IMR-90 (cell line): ENCODE results near the gene BGN. TPM values are rescaled to one million over a fixed set of nuclear protein-coding genes. Genes with fewer than 3 reads are reported as not detected.

Experiments used
- ATAC-seq: fragments of 200-7000 bp; cut with Tn5 transposase; 2 replicates; pipeline ENCODE4 v1.9.1; 2020; ENCODE audit warnings: low read depth, mild to moderate bottlenecking, moderate library complexity
- BruUV-seq: library from RNA; stranded (reverse); fragments of 400-500 nt; replicated peaks from 2 replicates; lab custom pipeline; 2021; lab: Mats Ljungman, UMichigan
- CTCF ChIA-PET: fragments of 300-600 bp; formaldehyde crosslinking; extraction: SDS; loops from one replicate; lab custom pipeline; 2021; ENCODE audit warnings: antibody characterized with exemption; lab: Yijun Ruan, JAX
- POLR2A ChIA-PET: fragments of 300-600 bp; sonication (Branson Sonifier 250); formaldehyde crosslinking; loops from one replicate; lab custom pipeline; 2022; ENCODE audit warnings: antibody characterized with exemption; ENCODE audit not compliant: unreplicated experiment; lab: Charles Lee
- DNase-seq: peaks from one replicate; pipeline ENCODE4 v3.0.0; 2013
- H2AFZ ChIP-seq: replicated peaks from 2 replicates; pipeline ENCODE3; 2013; ENCODE audit warnings: low read length, mild to moderate bottlenecking; ENCODE audit not compliant: poor library complexity
- H2AK5ac ChIP-seq: 2 replicates; pipeline ENCODE4 v1.6.1; 2013; ENCODE audit warnings: low read depth, low read length, inconsistent platforms
- H2AK9ac ChIP-seq: replicated peaks from 2 replicates; pipeline ENCODE3; 2013; ENCODE audit warnings: mild to moderate bottlenecking, low read depth, low read length, moderate library complexity; ENCODE audit not compliant: poor library complexity
- H2BK120ac ChIP-seq: 2 replicates; pipeline ENCODE4 v1.6.1; 2013; ENCODE audit warnings: low read depth, low read length, inconsistent platforms
- H2BK15ac ChIP-seq: 3 replicates; pipeline ENCODE4 v1.6.1; 2013; ENCODE audit warnings: low read depth, low read length, inconsistent platforms
- H2BK20ac ChIP-seq: 2 replicates; pipeline ENCODE4 v1.6.1; 2013; ENCODE audit warnings: low read depth, mild to moderate bottlenecking, inconsistent platforms, low read length, moderate library complexity
- H2BK5ac ChIP-seq: 2 replicates; pipeline ENCODE4 v1.6.1; 2013; ENCODE audit warnings: mild to moderate bottlenecking, low read depth, low read length, inconsistent platforms; ENCODE audit not compliant: poor library complexity, severe bottlenecking
- H3K14ac ChIP-seq: replicated peaks from 2 replicates; pipeline ENCODE4 v1.6.1; 2013; ENCODE audit warnings: low read depth, low read length, inconsistent platforms
- H3K18ac ChIP-seq: 2 replicates; pipeline ENCODE4 v1.6.1; 2013; ENCODE audit warnings: low read depth, low read length, control low read depth
- H3K23ac ChIP-seq: 2 replicates; pipeline ENCODE4 v1.6.1; 2013; ENCODE audit warnings: low read depth, low read length, inconsistent platforms
- H3K27ac ChIP-seq: 2 replicates; pipeline ENCODE4 v1.5.1; 2013; ENCODE audit warnings: mild to moderate bottlenecking, control low read depth, low read length; ENCODE audit not compliant: insufficient read depth
- H3K27me3 ChIP-seq: 2 replicates; pipeline ENCODE4 v1.6.1; 2013; ENCODE audit warnings: low read length; ENCODE audit not compliant: control insufficient read depth, insufficient read depth
- H3K36me3 ChIP-seq: 2 replicates; pipeline ENCODE4 v1.6.1; 2013; ENCODE audit warnings: low read length, mixed read lengths; ENCODE audit not compliant: control insufficient read depth, insufficient read depth
- H3K4ac ChIP-seq: 2 replicates; pipeline ENCODE4 v1.6.1; 2013; ENCODE audit warnings: low read depth, low read length, inconsistent platforms
- H3K4me1 ChIP-seq: 2 replicates; pipeline ENCODE4 v1.6.1; 2013; ENCODE audit warnings: low read length, mixed read lengths; ENCODE audit not compliant: control insufficient read depth, insufficient read depth
- H3K4me2 ChIP-seq: 2 replicates; pipeline ENCODE4 v1.6.1; 2013; ENCODE audit warnings: low read depth, mild to moderate bottlenecking, control low read depth, low read length, moderate library complexity
- H3K4me3 ChIP-seq: 2 replicates; pipeline ENCODE4 v1.5.1; 2013; ENCODE audit warnings: low read depth, mild to moderate bottlenecking, control low read depth, low read length, moderate library complexity; ENCODE audit not compliant: insufficient read depth
- H3K56ac ChIP-seq: 2 replicates; pipeline ENCODE4 v1.6.1; 2013; ENCODE audit warnings: low read length, inconsistent platforms; ENCODE audit not compliant: insufficient read depth; ENCODE audit errors: extremely low read depth
- H3K79me1 ChIP-seq, 2 experiments: 2 replicates each; pipeline ENCODE4 v1.6.1; 2013; ENCODE audit warnings: low read length in 2 of 2, inconsistent platforms in 1 of 2, low read depth in 1 of 2
- H3K9ac ChIP-seq: 2 replicates; pipeline ENCODE4 v1.6.1; 2013; ENCODE audit warnings: low read depth, low read length, control low read depth
- H3K9me1 ChIP-seq: 2 replicates; pipeline ENCODE4 v1.6.1; 2013; ENCODE audit warnings: low read length, inconsistent platforms; ENCODE audit not compliant: insufficient read depth
- H3K9me3 ChIP-seq: 2 replicates; pipeline ENCODE4 v1.6.1; 2013; ENCODE audit warnings: low read length; ENCODE audit not compliant: control insufficient read depth, insufficient read depth
- H4K20me1 ChIP-seq: 2 replicates; pipeline ENCODE4 v1.6.1; 2013; ENCODE audit warnings: low read length, inconsistent platforms; ENCODE audit not compliant: insufficient read depth
- H4K5ac ChIP-seq: 2 replicates; pipeline ENCODE4 v1.6.1; 2013; ENCODE audit warnings: mild to moderate bottlenecking, low read depth, low read length, control low read depth
- H4K8ac ChIP-seq, 2 experiments: 2 replicates each; pipeline ENCODE4 v1.6.1; 2013; ENCODE audit warnings: low read depth in 2 of 2, low read length in 2 of 2, control low read depth in 1 of 2, inconsistent platforms in 1 of 2
- H4K91ac ChIP-seq: 2 replicates; pipeline ENCODE4 v1.6.1; 2013; ENCODE audit warnings: low read depth, low read length, inconsistent platforms; ENCODE audit not compliant: insufficient read depth
- CEBPB ChIP-seq: IDR thresholded peaks from 2 replicates; pipeline ENCODE4 v1.6.1; 2012; ENCODE audit warnings: low read depth, low read length, improper control_type of control experiment
- CHD1 ChIP-seq: IDR thresholded peaks from 2 replicates; pipeline ENCODE4 v1.6.1; 2012; ENCODE audit warnings: low read depth, low read length, improper control_type of control experiment
- CTCF ChIP-seq: conservative IDR thresholded peaks from 2 replicates; pipeline ENCODE4 v1.5.1; 2012; ENCODE audit warnings: mild to moderate bottlenecking, low read depth, low read length, improper control_type of control experiment
- FOS ChIP-seq: fragments of 150-350 bp; IDR thresholded peaks from 2 replicates; pipeline ENCODE4 v1.6.1; 2016; ENCODE audit warnings: low read depth, low read length
- POLR2A ChIP-seq: IDR thresholded peaks from 2 replicates; pipeline ENCODE4 v1.6.1; 2012; ENCODE audit warnings: mild to moderate bottlenecking, low read depth, low read length
- RCOR1 ChIP-seq: IDR thresholded peaks from 2 replicates; pipeline ENCODE4 v1.6.1; 2012; ENCODE audit warnings: mild to moderate bottlenecking, low read length, improper control_type of control experiment; ENCODE audit not compliant: insufficient replicate concordance
- RFX5 ChIP-seq: IDR thresholded peaks from 2 replicates; pipeline ENCODE4 v1.8.0; 2012; ENCODE audit warnings: low read depth, mild to moderate bottlenecking, low read length, moderate library complexity
- USF2 ChIP-seq: fragments of 150-350 bp; IDR thresholded peaks from 2 replicates; pipeline ENCODE4 v1.6.1; 2017; ENCODE audit warnings: mild to moderate bottlenecking, antibody characterized with exemption, low read length, low read depth
- WGBS, 2 experiments: methylation state at CpG; one replicate each; pipeline versions ENCODE4 v1.1.5 to v1.1.7; 2013; ENCODE audit warnings: missing lambda C conversion rate in 2 of 2; ENCODE audit not compliant: insufficient read length in 1 of 2; ENCODE audit errors: extremely low coverage in 2 of 2; 5-methylcytosine and 5-hydroxymethylcytosine counted together
- dilution Hi-C: fragments of 300-500 bp; cut with HindIII; formaldehyde crosslinking; loops from one replicate; pipeline ENCODE4 v1.14.3; 2018; ENCODE audit warnings: low sequenced_read_pairs; ENCODE audit not compliant: unreplicated experiment
- in situ Hi-C: fragments of 300-500 bp; cut with MboI; formaldehyde crosslinking; loops from 3 replicates; pipeline ENCODE4 v1.14.3; 2019; ENCODE audit warnings: low sequenced_read_pairs, inconsistent platforms, mixed read lengths
- intact Hi-C: fragments of 100-400 bp; cut with micrococcal nuclease; formaldehyde crosslinking; loops from 2 replicates; pipeline ENCODE4 v1.10.0; 2022
- polyA plus RNA-seq, 3 experiments: library from polyadenylated mRNA; depleted of rRNA; stranded (reverse); fragments of >200 nt; gene quantifications; 2 replicates each; pipeline ENCODE4 v1.2.3, GENCODE V29; 2012; ENCODE audit warnings: low replicate concordance in 1 of 3
- total RNA-seq: library from RNA; depleted of rRNA; stranded (reverse); fragments of >200 nt; gene quantifications from 2 replicates; pipeline ENCODE4 v1.2.3, GENCODE V29; 2012

Gene BGN
- total and polyA plus RNA-seq, 2 of the 4 experiments (the other 2 are of a cell fraction) = 11.3 to 298 TPM

GRCh38 chrX:153546386-153546785 is 51.6 kb downstream of the BGN start:
- intact Hi-C loops (no loop called here), dilution Hi-C loops (no loop called here), in situ Hi-C loops (no loop called here)
- no peak overlapping the region for H3K23ac ChIP-seq
- H2AK5ac ChIP-seq = no peak overlapping the region
- H3K27ac ChIP-seq = no peak overlapping the region
- H4K20me1 ChIP-seq = no peaks in the 10 kb centered on the region
- H3K4me2 ChIP-seq = no peak overlapping the region
- no peak for ATAC-seq
- H2AK9ac ChIP-seq = no peak overlapping the region
- H3K4me1 ChIP-seq = no peaks in the 10 kb centered on the region
- CTCF ChIA-PET = no interaction called here
- WGBS, 2 experiments = 53% methylated on average over 4 of the region's 11 CpGs; no CpG with 5 or more reads in 1 of the 2 experiments
- H3K27me3 ChIP-seq = peaks cover 5% of the 10 kb centered on the region; the same call in 1 of the 2 replicates
- TF ChIP-seq RCOR1 (no peak), CTCF (no peak), FOS (no peak), POLR2A (no peak), CHD1 (no peak), RFX5 (no peak), USF2 (no peak), CEBPB (no peak)
- no peak overlapping the region for H4K5ac ChIP-seq
- no TSS peak for BruUV-seq
- no peaks in the 10 kb centered on the region for H3K9me1 ChIP-seq
- no peak overlapping the region for H2AFZ ChIP-seq
- no peak overlapping the region for H3K9ac ChIP-seq
- no peak for DNase-seq
- H3K4me3 ChIP-seq = no peak overlapping the region
- no peak overlapping the region for H3K14ac ChIP-seq
- H3K79me1 ChIP-seq = no peaks in the 10 kb centered on the region
- no peak overlapping the region for H2BK20ac ChIP-seq
- POLR2A ChIA-PET = no interaction called here
- H4K91ac ChIP-seq = no peak overlapping the region
- no peak overlapping the region for H2BK5ac ChIP-seq
- no peak overlapping the region for H2BK15ac ChIP-seq
- no peaks in the 10 kb centered on the region; the same call in 1 of the 2 replicates for H3K9me3 ChIP-seq
- H3K36me3 ChIP-seq = no peaks in the 10 kb centered on the region
- no peak overlapping the region for H2BK120ac ChIP-seq
- no peak overlapping the region for H3K4ac ChIP-seq
- H4K8ac ChIP-seq = no peak overlapping the region
- no peak overlapping the region for H3K56ac ChIP-seq
- no peak overlapping the region for H3K18ac ChIP-seq
